ENCODE data around the gene TRAPPC5. TPM values are rescaled to one million over a fixed set of nuclear protein-coding genes. Genes with fewer than 3 reads are reported as not detected.

The TRAPPC5 gene
- total and polyA plus RNA-seq, 10 donors, result 47.2 to 159 (median 86.0) TPM

GRCh38 chr19:7669641-7670040, 11.0 kb upstream of the TRAPPC5 start:
- peaks cover 0 to 5% (median 0%) of the 10 kb centered on the region in 8 donors for H3K9me3 ChIP-seq
- H3K27ac ChIP-seq, result peak overlapping the region in 4 of 8 donors; percentile 47 to 78 (median 72)
- TF ChIP-seq, protein P1, sequence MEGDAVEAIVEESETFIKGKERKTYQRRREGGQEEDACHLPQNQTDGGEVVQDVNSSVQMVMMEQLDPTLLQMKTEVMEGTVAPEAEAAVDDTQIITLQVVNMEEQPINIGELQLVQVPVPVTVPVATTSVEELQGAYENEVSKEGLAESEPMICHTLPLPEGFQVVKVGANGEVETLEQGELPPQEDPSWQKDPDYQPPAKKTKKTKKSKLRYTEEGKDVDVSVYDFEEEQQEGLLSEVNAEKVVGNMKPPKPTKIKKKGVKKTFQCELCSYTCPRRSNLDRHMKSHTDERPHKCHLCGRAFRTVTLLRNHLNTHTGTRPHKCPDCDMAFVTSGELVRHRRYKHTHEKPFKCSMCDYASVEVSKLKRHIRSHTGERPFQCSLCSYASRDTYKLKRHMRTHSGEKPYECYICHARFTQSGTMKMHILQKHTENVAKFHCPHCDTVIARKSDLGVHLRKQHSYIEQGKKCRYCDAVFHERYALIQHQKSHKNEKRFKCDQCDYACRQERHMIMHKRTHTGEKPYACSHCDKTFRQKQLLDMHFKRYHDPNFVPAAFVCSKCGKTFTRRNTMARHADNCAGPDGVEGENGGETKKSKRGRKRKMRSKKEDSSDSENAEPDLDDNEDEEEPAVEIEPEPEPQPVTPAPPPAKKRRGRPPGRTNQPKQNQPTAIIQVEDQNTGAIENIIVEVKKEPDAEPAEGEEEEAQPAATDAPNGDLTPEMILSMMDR (IDR thresholded peaks at IDR 0.05 in 8 of 11, conservative IDR thresholded peaks at IDR 0.05 in 3 of 11), result no peak
- TF ChIP-seq POLR2AphosphoS5 (IDR thresholded peaks at IDR 0.05) (no peak), POLR2A (IDR thresholded peaks at IDR 0.05) (no peak)
- DNase-seq, result no peak
- H3K4me1 ChIP-seq, result peaks cover 0 to 32% (median 5%) of the 10 kb centered on the region in 6 donors
- WGBS, 5 donors, result 35 to 45% (median 45%) methylated on average over 8 to 9 of the region's 9 CpGs
- peak overlapping the region in 3 of 8 donors; percentile 8 to 55 (median 16) for H3K4me3 ChIP-seq
- intact Hi-C loops (cut with DNase I; ENCODE audit: low total_unique reads), result no loop called here
- H3K36me3 ChIP-seq, result no peaks in the 10 kb centered on the region
- H3K27me3 ChIP-seq (replicated peaks in 1 of 7), result peaks cover 0 to 62% (median 17%) of the 10 kb centered on the region in 7 donors

DNA sequence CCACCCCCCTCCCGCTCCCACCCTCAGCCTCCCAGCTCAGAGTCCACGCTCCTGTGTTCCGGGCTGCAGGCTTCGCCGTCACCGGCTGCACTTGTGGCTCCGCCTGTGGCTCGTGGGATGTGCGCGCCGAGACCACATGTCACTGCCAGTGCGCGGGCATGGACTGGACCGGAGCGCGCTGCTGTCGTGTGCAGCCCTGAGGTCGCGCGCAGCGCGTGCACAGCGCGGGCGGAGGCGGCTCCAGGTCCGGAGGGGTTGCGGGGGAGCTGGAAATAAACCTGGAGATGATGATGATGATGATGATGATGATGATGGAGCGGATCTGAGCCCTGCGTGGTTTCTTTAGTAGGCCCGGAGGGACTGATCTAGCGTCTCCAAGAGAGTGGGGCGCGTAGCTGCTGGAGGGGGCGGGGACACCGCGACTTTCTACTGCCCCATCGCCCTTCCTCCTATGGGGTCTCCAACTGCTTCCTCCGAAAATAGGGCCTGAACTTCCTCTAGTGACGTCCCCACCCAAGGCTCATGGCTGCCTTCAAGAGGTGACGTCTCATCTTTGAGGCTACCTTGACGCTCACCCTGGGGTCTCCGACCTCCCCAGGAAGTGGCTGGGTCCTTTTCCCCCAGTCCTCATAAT, 10.4 kb upstream of the TRAPPC5 start:
- H3K27ac ChIP-seq, result peak overlapping the region in 4 of 8 donors; percentile 58 to 78 (median 72)
- H3K9me3 ChIP-seq, result peaks cover 0 to 5% (median 0%) of the 10 kb centered on the region in 8 donors
- DNase-seq, result peak; percentile 86
- H3K4me3 ChIP-seq, result peak overlapping the region in 5 of 8 donors; percentile 5 to 55 (median 8)
- H3K4me1 ChIP-seq, result peaks cover 0 to 37% (median 5%) of the 10 kb centered on the region in 6 donors
- intact Hi-C loops (cut with DNase I; ENCODE audit: low total_unique reads), result no loop called here
- TF ChIP-seq, protein P1 (IDR thresholded peaks at IDR 0.05 in 8 of 11, conservative IDR thresholded peaks at IDR 0.05 in 3 of 11), result no peak
- TF ChIP-seq POLR2AphosphoS5 (IDR thresholded peaks at IDR 0.05) (peak in 1 of 3 donors; percentile 71), POLR2A (IDR thresholded peaks at IDR 0.05) (no peak)
- peaks cover 0 to 57% (median 17%) of the 10 kb centered on the region in 7 donors for H3K27me3 ChIP-seq (replicated peaks in 1 of 7)
- 3 to 6% (median 4%) methylated on average over 27 to 43 of the region's 43 CpGs for WGBS, 5 donors
- no peaks in the 10 kb centered on the region for H3K36me3 ChIP-seq

GRCh38 chr19:7670790-7671189, 9.8 kb upstream of the TRAPPC5 start:
- 42 to 62% (median 50%) methylated on average over 9 of the region's 9 CpGs for WGBS, 5 donors
- intact Hi-C loops (cut with DNase I; ENCODE audit: low total_unique reads), result no loop called here
- no peaks in the 10 kb centered on the region for H3K36me3 ChIP-seq
- peak overlapping the region in 2 of 8 donors; percentile 8 to 55 for H3K4me3 ChIP-seq
- peaks cover 0 to 43% (median 9%) of the 10 kb centered on the region in 6 donors for H3K4me1 ChIP-seq
- no peak for DNase-seq
- H3K27ac ChIP-seq, result peak overlapping the region in 4 of 8 donors; percentile 58 to 78 (median 72)
- TF ChIP-seq POLR2A (IDR thresholded peaks at IDR 0.05), result no peak
- TF ChIP-seq POLR2AphosphoS5 (IDR thresholded peaks at IDR 0.05), result no peak
- TF ChIP-seq, protein P1 (IDR thresholded peaks at IDR 0.05 in 8 of 11, conservative IDR thresholded peaks at IDR 0.05 in 3 of 11), result no peak
- H3K27me3 ChIP-seq (replicated peaks in 1 of 7), result peaks cover 0 to 58% (median 17%) of the 10 kb centered on the region in 7 donors
- H3K9me3 ChIP-seq, result peaks cover 0 to 5% (median 0%) of the 10 kb centered on the region in 8 donors

DNA sequence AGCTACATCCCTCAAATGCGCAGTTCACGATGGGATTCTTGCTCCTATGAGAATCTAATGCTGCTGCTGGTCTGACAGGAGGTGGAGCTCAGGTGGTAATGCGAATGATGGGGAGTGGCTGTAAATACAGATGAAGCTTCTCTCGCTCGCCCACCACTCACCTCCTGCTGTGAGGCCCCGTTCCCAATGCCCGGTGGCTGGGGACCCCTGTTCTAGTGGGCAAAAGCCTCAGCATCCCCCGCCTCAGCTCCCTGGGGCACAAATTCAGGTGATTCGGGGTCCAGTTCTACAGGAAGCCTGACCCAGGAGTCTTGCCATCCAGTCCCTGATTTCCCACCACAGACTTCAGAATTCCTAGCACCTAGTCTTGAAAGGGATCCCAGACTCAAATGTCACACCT, 8.1 kb upstream of the TRAPPC5 start:
- Histone ChIP-seq H3K4me3 (no peak overlapping the region), H3K36me3 (no peaks in the 10 kb centered on the region), H3K27ac (peak overlapping the region in 3 of 8 donors; percentile 85 to 98 (median 98)), H3K27me3 (replicated peaks in 1 of 7) (peaks cover 0 to 75% (median 25%) of the 10 kb centered on the region in 7 donors), H3K9me3 (peaks cover 0 to 5% (median 0%) of the 10 kb centered on the region in 8 donors), H3K4me1 (peaks cover 0 to 59% (median 20%) of the 10 kb centered on the region in 6 donors)
- intact Hi-C loops (cut with DNase I; ENCODE audit: low total_unique reads), result no loop called here
- TF ChIP-seq, protein P1 (IDR thresholded peaks at IDR 0.05 in 8 of 11, conservative IDR thresholded peaks at IDR 0.05 in 3 of 11), result no peak
- TF ChIP-seq POLR2A (IDR thresholded peaks at IDR 0.05), result no peak
- no peak for TF ChIP-seq POLR2AphosphoS5 (IDR thresholded peaks at IDR 0.05)
- DNase-seq, result no peak
- 55 to 76% (median 62%) methylated on average over 8 to 9 of the region's 9 CpGs for WGBS, 5 donors

Measured in spleen (tissue), 11 donors.